Measurements from ENCODE around the gene MYL12A. TPM values are rescaled to one million over a fixed set of nuclear protein-coding genes. Genes with fewer than 3 reads are reported as not detected.

MYL12A gene
- total and polyA plus RNA-seq, 2 of the 8 experiments (the other 6 are each of a cell fraction or from before 2014, with no cell fraction given): 188 to 247 TPM

- TF ChIP-seq EZH2 (IDR thresholded peaks at IDR 0.05; ENCODE audit: low read depth, low read length, severe bottlenecking): no peak
- TF ChIP-seq GTF2F1 (IDR thresholded peaks at IDR 0.05; ENCODE audit: borderline replicate concordance, low read depth, low read length): no peak
- 0 out of 4 replicates have a peak, but pooled peaks of 1 of the 2 experiments have one; percentile 9 for TF ChIP-seq HDAC2 (IDR thresholded peaks at IDR 0.05; ENCODE audit: borderline replicate concordance in 1 of 2, low read depth in 2 of 2, low read length in 2 of 2)
These were observed 559 bp downstream of the MYL12A start (continued) for GRCh38 chr18:3248062-3248657.
